Transverse colon (tissue), 3 donors: ENCODE data around the gene NIT2.

Experiments used
- CTCF ChIP-seq, 5 experiments: fragments of 200-600 bp in 3 of 5; fragments of 450-650 bp in 2 of 5; sonication (generic) in 3 of 5; IDR thresholded peaks; 1 replicate in 2 of 5; 2 replicates in 3 of 5; pipeline ENCODE4 v1.5.1; 2016 to 2017; ENCODE audit warnings: antibody characterized with exemption in 5 of 5, inconsistent platforms in 3 of 5, mild to moderate bottlenecking in 2 of 5, moderate library complexity in 1 of 5
- EP300 ChIP-seq: sonication (generic); formaldehyde crosslinking; IDR thresholded peaks from one replicate; pipeline ENCODE4 v1.6.1; 2017; ENCODE audit warnings: antibody characterized with exemption, low read depth
- POLR2A ChIP-seq: fragments of 450-650 bp; IDR thresholded peaks from one replicate; pipeline ENCODE4 v1.6.1; 2016; ENCODE audit warnings: antibody characterized with exemption, mild to moderate bottlenecking, moderate library complexity

- TF ChIP-seq CTCF (IDR thresholded peaks at IDR 0.05) (no peak), EP300 (no peak), POLR2A (no peak)
Observed at GRCh38 chr3:100361897-100362296, 27.3 kb downstream of the NIT2 start.
